Natural killer cell (primary cell): ENCODE measurements around the gene AOPEP. TPM values are rescaled to one million over a fixed set of nuclear protein-coding genes. Genes with fewer than 3 reads are reported as not detected.

ENCODE experiments used
- ATAC-seq, 3 donors: fragments of 150-1000 bp in 2 of 3; fragments of 200-7000 bp in 1 of 3; cut with Tn5 transposase; 1 replicate in 1 of 3; 2 replicates in 2 of 3; pipeline ENCODE4 v1.10.0; 2021; ENCODE audit warnings: mild to moderate bottlenecking in 2 of 3, moderate library complexity in 2 of 3
- DNase-seq, 2 donors: peaks; one replicate each; pipeline versions ENCODE4 v3.0.0 to v3.0.0-alpha.2; 2013 to 2021; ENCODE audit warnings: mixed read lengths in 1 of 2
- H3K27ac ChIP-seq: one replicate; pipeline ENCODE4 v1.5.1; 2013; ENCODE audit warnings: mild to moderate bottlenecking, low read length
- H3K27me3 ChIP-seq: one replicate; pipeline ENCODE4 v1.6.1; 2013; ENCODE audit warnings: low read length; ENCODE audit not compliant: control insufficient read depth, insufficient read depth
- H3K36me3 ChIP-seq: one replicate; pipeline ENCODE4 v1.6.1; 2013; ENCODE audit warnings: low read length; ENCODE audit not compliant: control insufficient read depth, insufficient read depth
- H3K4me1 ChIP-seq: one replicate; pipeline ENCODE4 v1.6.1; 2013; ENCODE audit warnings: low read length; ENCODE audit not compliant: control insufficient read depth, insufficient read depth
- H3K4me3 ChIP-seq: one replicate; pipeline ENCODE4 v1.5.1; 2013; ENCODE audit warnings: low read length
- H3K9me3 ChIP-seq: one replicate; pipeline ENCODE4 v1.6.1; 2013; ENCODE audit warnings: low read length; ENCODE audit not compliant: control insufficient read depth, insufficient read depth
- H3K27ac Mint-ChIP-seq, 2 donors: one replicate each; pipeline ENCODE4 v1.8.0; 2022; ENCODE audit warnings: mild to moderate bottlenecking in 2 of 2, mixed read lengths in 2 of 2, moderate library complexity in 1 of 2
- H3K27me3 Mint-ChIP-seq, 2 donors: one replicate each; pipeline ENCODE4 v1.8.0; 2022; ENCODE audit warnings: low read depth in 2 of 2, mixed read lengths in 2 of 2
- H3K36me3 Mint-ChIP-seq: one replicate; pipeline ENCODE4 v1.8.0; 2022; ENCODE audit warnings: mixed read lengths
- H3K4me1 Mint-ChIP-seq, 2 donors: one replicate each; pipeline ENCODE4 v1.8.0; 2022; ENCODE audit warnings: mixed read lengths in 2 of 2
- H3K4me3 Mint-ChIP-seq: one replicate; pipeline ENCODE4 v1.8.0; 2022; ENCODE audit warnings: mild to moderate bottlenecking, moderate library complexity, mixed read lengths
- H3K9me3 Mint-ChIP-seq, 2 donors: one replicate each; pipeline ENCODE4 v1.8.0; 2022; ENCODE audit warnings: mixed read lengths in 2 of 2
- CTCF ChIP-seq: fragments of 200-600 bp; IDR thresholded peaks from one replicate; pipeline ENCODE4 v1.8.0; 2022; ENCODE audit warnings: antibody characterized with exemption
- WGBS: methylation state at CpG from one replicate; pipeline ENCODE4 v1.1.7; 2013; ENCODE audit warnings: missing lambda C conversion rate; ENCODE audit not compliant: insufficient coverage; 5-methylcytosine and 5-hydroxymethylcytosine counted together
- intact Hi-C: fragments of 100-400 bp; cut with micrococcal nuclease; formaldehyde crosslinking; loops from one replicate; pipeline ENCODE4 v1.14.2; 2022
- total RNA-seq, 4 donors: library from RNA; stranded (reverse); fragments of 120-200 nt in 1 of 4; gene quantifications; one replicate each; pipeline versions ENCODE4 v1.2.3 to v1.2.4, GENCODE V29; 2013 to 2022

Gene AOPEP
- total RNA-seq, 3 donors from 2014 or later (not counting 1 experiment from before 2014, with no cell fraction given) = 20.1 to 22.6 (median 20.6) TPM

DNA sequence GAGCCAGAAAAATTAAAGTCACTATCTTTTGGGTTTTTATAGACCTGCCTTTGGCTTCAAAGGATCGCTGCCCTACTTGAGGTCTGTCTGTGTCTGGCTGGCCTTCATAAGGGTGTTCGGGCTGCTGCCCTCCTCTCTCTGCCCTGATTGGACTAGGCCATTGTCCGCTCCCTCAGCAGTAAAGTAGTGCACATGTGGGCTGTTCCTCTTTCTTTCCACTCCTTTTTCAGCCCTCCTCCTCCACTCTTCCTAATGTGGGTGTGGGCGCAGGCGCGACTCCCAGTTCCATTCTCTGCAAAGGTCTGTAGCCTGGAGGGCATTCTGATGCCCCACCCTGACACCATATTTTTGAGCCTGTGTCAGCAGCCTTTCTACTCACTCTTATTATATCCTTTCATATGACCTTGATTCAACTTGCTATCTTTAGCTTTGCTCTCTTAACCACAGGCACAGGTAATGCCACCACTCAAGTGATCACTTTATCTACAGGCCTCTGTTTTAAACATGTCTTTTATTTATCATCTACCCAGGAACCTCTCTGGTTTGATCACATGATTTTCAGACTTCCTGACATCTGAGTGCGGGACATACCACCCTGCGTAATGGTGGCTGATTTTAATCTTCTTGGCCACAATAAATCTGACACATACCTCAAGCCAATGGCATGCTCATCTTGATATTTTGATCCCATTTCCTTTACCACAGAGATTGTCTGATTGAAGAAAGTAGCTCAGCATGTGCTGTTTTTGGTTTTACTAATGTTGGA is 144.5 kb downstream of the AOPEP start:
- peaks cover 18% of the 10 kb centered on the region for H3K4me1 ChIP-seq
- no peaks in the 10 kb centered on the region for H3K27me3 ChIP-seq
- DNase-seq (peak in 1 of 2 donors; percentile 90), ATAC-seq (peak; percentile 81 to 92 (median 85))
- no peak for TF ChIP-seq CTCF
- peak overlapping the region; percentile 46 for H3K27ac ChIP-seq
- no peaks in the 10 kb centered on the region for H3K27me3 Mint-ChIP-seq
- 63% methylated on average over 8 of the region's 8 CpGs for WGBS
- H3K4me3 Mint-ChIP-seq = peak overlapping the region; percentile 52
- H3K4me1 Mint-ChIP-seq = peaks cover 22% of the 10 kb centered on the region in 2 donors
- H3K9me3 Mint-ChIP-seq = peaks cover 0 to 3% of the 10 kb centered on the region in 2 donors
- H3K27ac Mint-ChIP-seq = peak overlapping the region; percentile 77 to 86
- H3K9me3 ChIP-seq = no peaks in the 10 kb centered on the region
- no peak overlapping the region for H3K4me3 ChIP-seq
- no peaks in the 10 kb centered on the region for H3K36me3 ChIP-seq
- peaks cover 7% of the 10 kb centered on the region for H3K36me3 Mint-ChIP-seq
- intact Hi-C loops = loop anchor here (1.0 to 10.0 kb wide), 3 partner anchors 10 to 836 kb away; no protein-coding TSS in a partner anchor

DNA sequence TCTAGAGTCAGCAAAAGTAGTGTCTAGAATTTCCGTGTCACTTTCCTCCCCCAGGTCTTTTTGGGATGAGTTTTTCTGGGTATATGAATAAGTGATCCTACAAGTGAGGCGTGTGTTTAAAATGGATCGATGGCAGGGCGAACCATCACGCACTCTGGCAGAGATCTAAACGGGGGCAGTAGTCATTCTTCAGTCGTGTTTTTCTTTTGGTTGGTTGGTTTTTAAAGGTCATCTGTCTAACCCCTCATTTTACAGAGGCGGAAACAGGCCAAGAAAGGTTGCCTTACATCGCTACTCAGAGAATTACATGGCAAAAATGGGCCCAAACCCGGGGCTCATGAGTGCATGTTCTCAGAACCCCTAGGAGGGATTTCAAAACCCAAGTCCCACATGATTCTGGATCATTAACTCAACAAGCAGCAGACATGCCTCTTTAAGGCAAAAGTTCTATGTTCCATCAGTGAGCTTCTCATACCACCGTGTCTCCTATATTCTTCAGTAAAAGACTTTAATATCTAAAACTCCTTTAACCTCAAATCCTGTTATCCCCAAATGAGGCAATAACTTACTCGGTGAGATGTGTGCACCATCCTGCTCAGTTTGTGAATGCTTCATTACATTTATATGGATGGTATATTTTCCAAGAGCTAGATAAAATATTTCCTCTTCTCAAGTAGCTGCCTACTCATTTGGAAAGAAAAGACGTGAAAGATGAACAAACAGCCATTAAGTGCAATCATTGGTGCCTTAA is 145.8 kb downstream of the AOPEP start:
- H3K4me3 ChIP-seq = no peak overlapping the region
- Mint-ChIP-seq H3K27me3 (no peaks in the 10 kb centered on the region), H3K9me3 (peaks cover 0 to 3% of the 10 kb centered on the region in 2 donors), H3K4me1 (peaks cover 22% of the 10 kb centered on the region in 2 donors), H3K36me3 (peaks cover 7% of the 10 kb centered on the region), H3K4me3 (no peak overlapping the region), H3K27ac (peak overlapping the region in 1 of 2 donors; percentile 77)
- no peaks in the 10 kb centered on the region for H3K9me3 ChIP-seq
- no peak overlapping the region for H3K27ac ChIP-seq
- WGBS = 92% methylated on average over 12 of the region's 13 CpGs
- H3K36me3 ChIP-seq = no peaks in the 10 kb centered on the region
- ATAC-seq (no peak), DNase-seq (no peak)
- peaks cover 18% of the 10 kb centered on the region for H3K4me1 ChIP-seq
- TF ChIP-seq CTCF = no peak
- intact Hi-C loops = loop anchor here (5.0 to 10.0 kb wide), 2 partner anchors 35 to 837 kb away; no protein-coding TSS in a partner anchor
- no peaks in the 10 kb centered on the region for H3K27me3 ChIP-seq

- H3K27me3 ChIP-seq = no peaks in the 10 kb centered on the region
- peaks cover 18% of the 10 kb centered on the region for H3K4me1 ChIP-seq
- Mint-ChIP-seq H3K27ac (peak overlapping the region in 1 of 2 donors; percentile 77), H3K36me3 (peaks cover 7% of the 10 kb centered on the region), H3K9me3 (peaks cover 0 to 3% of the 10 kb centered on the region in 2 donors), H3K4me3 (no peak overlapping the region), H3K27me3 (no peaks in the 10 kb centered on the region), H3K4me1 (peaks cover 23 to 24% of the 10 kb centered on the region in 2 donors)
- H3K36me3 ChIP-seq = no peaks in the 10 kb centered on the region
- intact Hi-C loops = loop anchor here (5.0 to 10.0 kb wide), 2 partner anchors 36 to 838 kb away; no protein-coding TSS in a partner anchor
- DNase-seq = no peak
- H3K27ac ChIP-seq = no peak overlapping the region
- no peak overlapping the region for H3K4me3 ChIP-seq
- WGBS = 99% methylated on average over 3 of the region's 3 CpGs
- ATAC-seq = no peak
- TF ChIP-seq CTCF = no peak
- no peaks in the 10 kb centered on the region for H3K9me3 ChIP-seq
These were observed 146.5 kb downstream of the AOPEP start for GRCh38 chr9:94872891-94873511.
